ACC112 (cell line): ENCODE measurements around the gene GJA1.
"Not testable (repeated sequence)": the region's sequence is repeated elsewhere in the genome, so short reads cannot be mapped to it uniquely, and the experiment has no call there.

Experiments
- H2AFZ ChIP-seq: fragments of 200-600 bp; sonication (generic); one replicate; pipeline ENCODE4 v1.6.0; 2017; ENCODE audit warnings: antibody characterized with exemption, low read length; ENCODE audit not compliant: unreplicated experiment
- H3K27ac ChIP-seq: fragments of 200-600 bp; sonication (generic); 2 replicates; pipeline ENCODE4 v1.5.1; 2014; ENCODE audit warnings: low read depth, mild to moderate bottlenecking, antibody characterized with exemption, low read length, moderate library complexity
- H3K27me3 ChIP-seq: fragments of 200-600 bp; sonication (generic); 2 replicates; pipeline ENCODE4 v1.6.1; 2014; ENCODE audit warnings: mild to moderate bottlenecking, antibody characterized with exemption, low read length, moderate library complexity, mixed read lengths; ENCODE audit not compliant: insufficient read depth
- H3K36me3 ChIP-seq: fragments of 200-600 bp; sonication (generic); 2 replicates; pipeline ENCODE4 v1.6.1; 2016; ENCODE audit warnings: mild to moderate bottlenecking, antibody characterized with exemption, low read length, moderate library complexity, mixed read lengths; ENCODE audit not compliant: insufficient read depth
- H3K4me1 ChIP-seq: fragments of 200-600 bp; sonication (generic); one replicate; pipeline ENCODE4 v1.6.1; 2016; ENCODE audit warnings: low read length, mixed read lengths; ENCODE audit not compliant: insufficient read depth, unreplicated experiment, control insufficient read depth
- H3K4me3 ChIP-seq: fragments of 200-600 bp; sonication (generic); 2 replicates; pipeline ENCODE4 v1.5.1; 2014; ENCODE audit warnings: mild to moderate bottlenecking, low read depth, low read length
- H3K79me2 ChIP-seq: fragments of 200-600 bp; sonication (generic); one replicate; pipeline ENCODE4 v1.6.0; 2016; ENCODE audit warnings: low read length; ENCODE audit not compliant: control insufficient read depth, unreplicated experiment, insufficient read depth

GJA1 gene

DNA sequence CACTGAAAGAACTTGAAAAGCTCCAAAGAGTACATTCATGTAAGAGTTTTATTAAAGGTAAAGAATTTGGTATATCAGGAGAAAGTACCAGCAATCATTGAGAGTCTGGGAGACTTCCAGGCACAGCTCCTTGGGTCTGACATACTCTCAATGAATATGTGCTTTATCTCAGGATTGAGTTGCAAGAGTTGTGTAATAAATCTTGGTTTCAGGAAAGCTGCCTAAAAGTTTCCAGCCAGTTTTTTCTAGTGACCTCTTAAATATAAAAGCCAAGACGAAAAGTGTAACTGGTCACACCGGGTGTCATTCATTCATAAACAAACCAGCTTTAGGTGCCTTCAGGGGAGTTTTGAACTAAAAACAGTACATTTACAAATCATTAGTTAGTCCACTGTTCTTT lies 21.6 kb upstream of the GJA1 start:
- no peaks in the 10 kb centered on the region for H3K4me1 ChIP-seq
- H3K27me3 ChIP-seq: no peaks in the 10 kb centered on the region
- H3K4me3 ChIP-seq: no peak overlapping the region
- H3K36me3 ChIP-seq: no peaks in the 10 kb centered on the region
- H3K79me2 ChIP-seq: no peaks in the 10 kb centered on the region
- no peak overlapping the region for H2AFZ ChIP-seq
- no peak overlapping the region for H3K27ac ChIP-seq

DNA sequence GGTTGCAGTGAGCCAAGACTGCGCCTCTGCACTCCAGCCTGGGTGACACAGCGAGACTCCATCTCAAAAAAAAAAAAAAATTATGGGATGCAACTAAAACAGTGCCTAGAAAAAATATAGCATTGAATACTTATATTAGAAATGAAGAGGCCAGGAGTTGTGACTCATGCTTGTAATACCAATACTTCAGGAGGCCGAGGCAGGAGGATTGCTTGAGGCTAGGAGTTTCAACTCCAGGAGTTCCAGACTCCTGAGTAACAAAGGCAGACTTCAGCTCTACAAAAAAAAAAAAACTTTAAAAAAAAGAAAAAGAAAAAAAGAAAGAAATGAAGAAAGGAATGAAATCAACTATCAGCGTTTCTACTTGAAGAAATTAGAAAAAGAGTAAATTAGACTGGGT lies 17.1 kb upstream of the GJA1 start:
- H3K79me2 ChIP-seq: no peaks in the 10 kb centered on the region
- no peak overlapping the region for H3K4me3 ChIP-seq
- no peaks in the 10 kb centered on the region for H3K36me3 ChIP-seq
- no peak overlapping the region for H2AFZ ChIP-seq
- H3K4me1 ChIP-seq: no peaks in the 10 kb centered on the region
- H3K27ac ChIP-seq: no peak overlapping the region
- no peaks in the 10 kb centered on the region for H3K27me3 ChIP-seq

DNA sequence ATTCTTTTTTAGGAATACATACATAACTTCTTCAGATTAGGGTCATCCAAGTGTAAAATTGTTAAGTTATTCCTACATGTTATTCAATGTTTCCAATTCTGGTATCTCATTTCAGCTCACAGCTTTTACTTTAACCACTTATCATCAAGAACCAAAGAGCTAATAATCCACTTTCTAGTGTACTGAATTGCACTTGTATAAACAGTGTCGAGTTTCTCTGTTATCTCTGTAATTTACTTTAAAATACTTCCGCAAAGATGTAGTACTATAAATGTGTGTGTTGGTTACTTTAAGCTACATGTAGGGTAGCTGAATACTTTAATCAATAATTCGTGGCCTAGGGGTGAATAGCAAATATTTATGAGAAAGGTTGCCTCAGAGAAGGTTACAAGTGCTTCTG lies 8.8 kb upstream of the GJA1 start:
- Histone ChIP-seq H3K27me3 (no peaks in the 10 kb centered on the region), H2AFZ (no peak overlapping the region), H3K79me2 (no peaks in the 10 kb centered on the region), H3K4me1 (no peaks in the 10 kb centered on the region), H3K36me3 (no peaks in the 10 kb centered on the region), H3K27ac (no peak overlapping the region), H3K4me3 (no peak overlapping the region)

DNA sequence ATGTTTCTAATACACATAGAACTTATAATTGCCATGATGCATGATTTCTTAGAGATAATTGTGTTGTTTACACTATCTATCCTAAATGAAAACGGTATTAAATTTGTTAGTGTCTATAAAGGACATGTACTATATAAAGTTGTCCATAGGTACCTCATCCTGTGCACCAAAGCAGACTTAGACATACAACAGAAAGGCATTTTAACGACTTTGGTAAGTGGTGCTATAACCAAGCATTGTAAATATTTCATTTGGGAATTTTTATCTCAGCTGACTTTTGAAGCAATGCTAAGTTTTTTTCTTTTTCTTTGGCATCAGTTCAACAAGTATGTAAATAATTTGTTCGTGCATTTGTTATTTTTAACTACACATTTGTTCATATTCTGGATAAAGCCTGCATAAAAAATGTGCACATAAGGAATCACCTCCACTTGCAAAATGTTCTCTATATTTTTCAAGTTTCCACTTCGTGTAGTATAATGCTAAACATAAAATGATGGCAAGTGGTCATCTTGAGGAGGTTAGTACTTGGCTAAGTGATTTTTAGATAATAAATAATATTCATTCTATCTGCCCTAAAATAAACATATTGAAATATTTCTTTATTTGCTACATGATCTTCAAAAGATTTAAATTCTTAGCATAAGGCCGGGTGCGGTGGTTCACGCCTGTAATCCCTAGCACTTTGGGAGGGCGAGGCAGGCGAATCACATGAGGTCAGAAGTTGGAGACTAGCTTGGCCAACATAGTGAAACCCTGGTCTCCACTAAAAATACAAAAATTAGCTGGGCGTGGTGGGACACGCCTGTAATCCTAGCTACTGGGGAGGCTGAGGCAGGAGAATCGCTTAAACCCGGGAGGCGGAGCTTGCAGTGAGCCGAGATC lies 6.3 kb upstream of the GJA1 start:
- Histone ChIP-seq H3K4me1 (no peaks in the 10 kb centered on the region), H3K36me3 (no peaks in the 10 kb centered on the region), H3K79me2 (no peaks in the 10 kb centered on the region), H3K27me3 (no peaks in the 10 kb centered on the region), H2AFZ (no peak overlapping the region), H3K4me3 (no peak overlapping the region), H3K27ac (no peak overlapping the region)

DNA sequence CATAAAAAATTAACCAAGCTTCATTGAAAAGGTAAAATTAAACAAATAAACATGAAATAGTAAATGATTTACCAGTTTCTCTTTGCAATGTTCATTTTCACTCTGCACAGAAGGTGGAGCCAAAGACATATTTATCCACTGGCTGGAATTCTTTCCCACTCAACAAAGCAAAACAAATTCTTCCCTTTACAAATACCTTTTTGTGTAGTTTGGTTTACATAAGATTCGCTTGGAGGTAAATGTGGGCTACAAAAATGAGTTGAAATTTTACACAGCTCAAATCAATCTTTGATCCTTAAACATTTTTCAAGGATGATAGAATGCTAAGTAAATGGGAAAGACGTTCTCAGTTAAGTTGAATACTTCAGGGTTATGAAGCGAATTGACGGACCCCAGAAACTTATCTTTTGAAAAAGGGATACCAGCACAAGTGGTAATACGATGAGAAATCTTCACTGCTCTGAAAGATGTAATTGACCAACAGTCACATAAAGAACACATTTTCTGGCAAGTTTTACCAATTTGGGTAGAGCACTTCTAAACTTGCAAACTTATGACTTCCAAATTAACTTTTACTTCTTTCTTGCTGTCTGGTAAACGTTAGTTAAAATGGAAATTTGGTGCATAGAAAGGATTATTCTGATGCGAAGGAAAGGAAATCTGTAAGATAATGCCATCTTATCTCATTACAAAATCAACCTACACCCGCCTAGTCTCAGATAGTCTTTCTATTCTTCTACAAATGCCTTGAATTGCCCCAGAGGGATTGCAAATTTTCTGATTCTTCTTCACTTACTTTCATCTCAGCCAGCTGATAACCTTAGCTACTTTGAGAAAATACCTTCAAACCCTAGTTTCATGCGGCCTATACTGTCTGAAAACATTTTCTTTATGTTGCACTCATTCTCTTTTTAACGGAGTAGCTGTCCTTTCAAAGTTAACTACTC lies 4.7 kb upstream of the GJA1 start:
- H3K4me3 ChIP-seq: no peak overlapping the region
- no peaks in the 10 kb centered on the region for H3K36me3 ChIP-seq
- peaks cover 9% of the 10 kb centered on the region for H3K4me1 ChIP-seq
- no peaks in the 10 kb centered on the region for H3K27me3 ChIP-seq
- peaks cover 3% of the 10 kb centered on the region for H3K79me2 ChIP-seq
- peak overlapping the region; percentile 74 for H2AFZ ChIP-seq
- no peak overlapping the region for H3K27ac ChIP-seq

DNA sequence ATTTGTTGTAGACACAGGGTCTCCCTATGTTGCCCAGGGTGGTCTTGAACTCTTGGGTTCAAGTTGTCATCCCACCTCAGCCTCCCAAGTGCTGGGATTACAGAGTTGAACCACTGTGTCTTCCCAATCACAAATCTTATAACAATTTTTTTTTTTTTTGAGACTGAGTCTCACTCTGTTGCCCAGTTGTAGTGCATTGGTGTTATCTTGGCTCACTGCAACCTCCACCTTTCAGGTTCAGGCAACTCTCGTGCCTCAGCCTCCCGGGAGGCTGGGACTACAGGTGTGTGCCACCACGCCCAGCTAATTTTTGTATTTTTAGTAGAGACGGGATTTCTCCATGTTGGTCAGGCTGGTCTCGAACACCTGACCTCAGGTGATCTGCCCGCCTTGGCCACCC lies 3.7 kb upstream of the GJA1 start:
- peaks cover 13% of the 10 kb centered on the region for H3K79me2 ChIP-seq
- not testable (repeated sequence) for H3K36me3 ChIP-seq, H3K27me3 ChIP-seq, H3K27ac ChIP-seq, H2AFZ ChIP-seq, H3K4me1 ChIP-seq, H3K4me3 ChIP-seq

DNA sequence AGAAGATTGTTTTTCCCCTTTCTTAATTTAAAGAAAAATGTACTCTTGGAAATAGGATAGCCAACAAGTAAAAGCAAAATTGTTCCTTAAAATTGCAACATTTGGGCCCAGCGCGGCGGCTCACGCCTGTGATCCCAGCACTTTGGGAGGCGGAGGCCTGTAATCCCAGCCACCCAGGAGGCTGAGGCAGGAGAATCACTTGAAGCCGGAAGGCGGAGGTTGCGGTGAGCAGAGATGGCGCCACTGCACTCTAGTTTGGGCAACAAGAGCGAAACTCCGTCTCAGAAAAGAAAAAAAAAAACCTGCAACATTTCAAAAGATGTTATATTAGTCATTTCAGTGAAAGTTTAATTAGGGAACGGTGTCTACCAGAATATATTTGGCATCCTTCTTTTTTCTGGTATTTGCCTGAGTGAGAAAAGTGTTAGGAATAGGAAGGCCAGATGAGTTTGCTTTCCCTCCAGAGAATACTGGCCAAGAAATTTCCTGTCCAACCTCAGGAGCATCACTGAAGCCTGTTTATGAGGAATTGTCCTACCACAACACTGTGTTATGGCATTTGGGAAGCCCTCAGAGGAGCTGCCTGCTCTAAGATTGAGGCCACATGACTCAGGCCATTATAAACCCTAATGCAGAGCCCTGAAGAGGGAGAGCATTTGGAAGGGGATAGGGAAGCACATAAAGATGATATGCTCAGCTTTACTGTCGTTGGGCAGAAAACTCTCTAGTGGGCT lies 1.2 kb upstream of the GJA1 start:
- no peaks in the 10 kb centered on the region for H3K36me3 ChIP-seq
- no peak overlapping the region for H3K27ac ChIP-seq
- H3K79me2 ChIP-seq: peaks cover 38% of the 10 kb centered on the region
- H3K4me1 ChIP-seq: peaks cover 15% of the 10 kb centered on the region
- H2AFZ ChIP-seq: peak overlapping the region; percentile 40
- H3K4me3 ChIP-seq: no peak overlapping the region
- H3K27me3 ChIP-seq: no peaks in the 10 kb centered on the region

DNA sequence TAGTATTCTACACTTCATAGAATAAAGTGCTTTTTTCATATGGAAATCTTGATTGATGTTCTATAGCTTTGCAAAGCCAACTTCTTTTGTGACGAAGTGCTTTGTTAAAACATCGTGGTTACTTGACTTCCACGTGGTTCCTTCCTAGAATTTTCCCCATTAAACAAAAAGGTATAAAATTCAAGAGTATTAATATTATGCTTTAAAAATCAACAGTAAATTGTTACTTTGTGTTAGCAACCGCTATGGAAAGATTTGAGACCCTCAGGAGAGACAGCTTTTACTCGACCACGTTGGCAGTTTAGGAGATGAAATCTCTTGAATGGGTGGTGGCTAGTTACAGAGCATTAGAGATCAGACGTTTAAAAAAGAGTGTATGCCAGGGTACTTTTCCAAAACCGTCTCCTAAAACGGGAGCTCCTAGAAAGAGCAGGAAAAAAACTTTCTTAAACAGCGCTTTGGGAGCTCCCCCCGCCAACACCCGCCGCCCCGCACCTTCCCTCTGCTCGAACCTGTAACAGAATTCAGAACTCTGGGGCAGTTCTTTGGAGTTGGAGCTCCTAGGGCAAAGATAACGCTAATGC lies 920 bp downstream of the GJA1 start:
- H3K79me2 ChIP-seq: peaks cover 57% of the 10 kb centered on the region
- H3K4me3 ChIP-seq: peak overlapping the region; percentile 93
- peak overlapping the region; percentile 51 for H2AFZ ChIP-seq
- no peaks in the 10 kb centered on the region for H3K36me3 ChIP-seq
- H3K4me1 ChIP-seq: peaks cover 27% of the 10 kb centered on the region
- no peaks in the 10 kb centered on the region for H3K27me3 ChIP-seq
- H3K27ac ChIP-seq: peak overlapping the region; percentile 80

DNA sequence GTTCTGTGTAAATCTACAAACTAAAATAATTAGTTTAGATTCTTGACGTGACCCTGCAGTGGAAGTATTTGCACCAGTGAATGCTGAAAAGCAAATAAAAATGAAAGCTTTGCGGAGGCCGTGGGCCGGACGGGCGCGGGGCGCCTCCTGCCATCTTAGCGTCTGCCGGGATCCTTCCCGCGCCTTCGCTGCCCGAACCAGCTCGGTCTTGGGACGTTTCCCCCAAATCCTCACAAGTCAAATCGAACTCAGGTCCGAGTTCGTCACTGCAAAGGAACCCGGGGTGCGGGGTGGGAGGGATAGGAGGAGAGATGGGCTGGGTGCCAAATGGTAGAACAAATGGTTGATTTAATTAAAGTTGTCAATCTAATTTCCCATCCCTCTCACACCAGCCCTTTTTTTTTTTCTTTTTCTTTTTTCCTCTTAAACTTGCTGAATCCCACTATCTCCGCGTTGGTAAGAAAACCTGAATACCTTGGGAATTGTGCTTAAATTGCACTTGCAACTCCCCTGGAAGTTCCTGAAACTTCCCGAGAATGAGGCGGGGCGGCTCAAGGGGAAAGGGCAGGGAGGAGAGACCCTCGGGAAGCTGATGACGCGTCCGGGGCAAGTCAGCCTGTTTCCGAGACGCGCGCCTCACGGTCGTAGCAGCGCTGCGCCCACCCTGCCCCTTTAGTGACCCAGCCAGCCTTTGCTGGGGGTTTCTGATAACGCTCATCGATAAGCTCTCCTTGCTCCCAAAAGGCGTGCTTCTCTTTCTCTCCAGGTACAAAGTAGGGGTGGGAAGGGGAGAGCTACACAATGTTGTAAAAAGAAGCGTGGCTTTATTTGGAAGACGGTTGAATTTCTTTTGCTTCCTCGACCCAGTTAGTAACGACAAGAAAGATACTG lies 1.8 kb downstream of the GJA1 start:
- peak overlapping the region; percentile 80 for H3K27ac ChIP-seq

More for the DNA sequence above, 1.8 kb downstream of the GJA1 start:
- H3K4me1 ChIP-seq: peaks cover 32% of the 10 kb centered on the region
- H3K79me2 ChIP-seq: peaks cover 65% of the 10 kb centered on the region
- H3K27me3 ChIP-seq: no peaks in the 10 kb centered on the region
- peak overlapping the region; percentile 51 for H2AFZ ChIP-seq
- peak overlapping the region; percentile 93 for H3K4me3 ChIP-seq
- no peaks in the 10 kb centered on the region for H3K36me3 ChIP-seq
